RWPE1 (cell line): Measurements from ENCODE around the gene MRPL36.

Experiments used
- CTCF ChIA-PET: fragments of 350-600 bp; sonication (Branson Sonifier 250); formaldehyde crosslinking; extraction: SDS; loops from one replicate; lab custom pipeline; 2021; lab: Yijun Ruan, JAX
- POLR2A ChIA-PET: fragments of 400-600 bp; formaldehyde crosslinking; extraction: SDS; loops from one replicate; lab custom pipeline; 2020; ENCODE audit warnings: antibody characterized with exemption; ENCODE audit not compliant: low non-redundant PET; lab: Yijun Ruan, JAX
- DNase-seq: peaks from one replicate; pipeline ENCODE4 v3.0.0; 2012; ENCODE audit warnings: low spot score
- H3K27ac ChIP-seq: fragments of 450-650 bp; 2 replicates; pipeline ENCODE4 v1.5.1; 2017
- TF ChIP-seq, protein P1 (sequence below): fragments of 450-650 bp; conservative IDR thresholded peaks from 2 replicates; pipeline ENCODE4 v1.5.1; 2017; ENCODE audit warnings: low read depth, mild to moderate bottlenecking

MRPL36 gene

DNA sequence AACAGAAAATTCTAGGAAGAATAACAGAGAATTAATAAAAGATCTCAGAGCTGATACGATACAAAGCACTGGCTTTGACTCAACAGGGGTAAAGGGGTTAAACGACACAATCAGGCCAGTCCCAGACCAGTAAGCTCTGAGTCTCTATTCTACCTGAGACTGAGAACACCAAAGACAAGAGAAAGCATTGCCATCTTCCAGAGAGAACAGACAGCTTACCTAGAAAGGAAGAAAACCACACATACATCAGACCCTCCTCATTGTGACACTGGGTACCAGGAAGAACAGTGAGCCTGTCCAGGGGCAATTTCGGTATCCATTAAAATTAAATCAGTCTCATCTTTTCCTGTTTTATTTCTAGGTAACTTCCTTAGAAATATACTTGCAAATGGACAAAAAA is 41.1 kb downstream of the MRPL36 start:
- CTCF ChIA-PET: interaction anchor here (0.7 kb wide), 1 partner anchor 14 kb away, joined by 3 read pairs; no protein-coding TSS in a partner anchor

DNA sequence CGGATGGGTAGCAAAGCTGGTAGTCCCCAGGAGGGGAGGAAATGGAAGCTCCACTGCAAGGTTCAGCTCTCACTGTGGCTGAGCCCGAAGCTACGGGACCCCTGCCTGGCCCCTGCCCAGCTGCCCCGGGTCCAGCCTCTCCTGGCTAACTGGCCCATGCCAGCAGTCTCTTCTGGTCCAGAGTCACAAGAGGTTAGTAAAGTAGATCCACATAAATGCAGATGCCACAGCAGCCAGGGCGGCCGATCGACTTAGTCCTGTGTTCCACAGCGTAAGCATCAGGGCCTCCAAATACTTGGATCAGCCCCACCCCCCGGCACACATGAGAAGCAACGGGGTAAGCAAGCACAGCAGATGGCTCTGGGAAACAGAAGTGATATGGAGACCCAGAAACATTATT is 42.1 kb downstream of the MRPL36 start:
- TF ChIP-seq, protein P1, sequence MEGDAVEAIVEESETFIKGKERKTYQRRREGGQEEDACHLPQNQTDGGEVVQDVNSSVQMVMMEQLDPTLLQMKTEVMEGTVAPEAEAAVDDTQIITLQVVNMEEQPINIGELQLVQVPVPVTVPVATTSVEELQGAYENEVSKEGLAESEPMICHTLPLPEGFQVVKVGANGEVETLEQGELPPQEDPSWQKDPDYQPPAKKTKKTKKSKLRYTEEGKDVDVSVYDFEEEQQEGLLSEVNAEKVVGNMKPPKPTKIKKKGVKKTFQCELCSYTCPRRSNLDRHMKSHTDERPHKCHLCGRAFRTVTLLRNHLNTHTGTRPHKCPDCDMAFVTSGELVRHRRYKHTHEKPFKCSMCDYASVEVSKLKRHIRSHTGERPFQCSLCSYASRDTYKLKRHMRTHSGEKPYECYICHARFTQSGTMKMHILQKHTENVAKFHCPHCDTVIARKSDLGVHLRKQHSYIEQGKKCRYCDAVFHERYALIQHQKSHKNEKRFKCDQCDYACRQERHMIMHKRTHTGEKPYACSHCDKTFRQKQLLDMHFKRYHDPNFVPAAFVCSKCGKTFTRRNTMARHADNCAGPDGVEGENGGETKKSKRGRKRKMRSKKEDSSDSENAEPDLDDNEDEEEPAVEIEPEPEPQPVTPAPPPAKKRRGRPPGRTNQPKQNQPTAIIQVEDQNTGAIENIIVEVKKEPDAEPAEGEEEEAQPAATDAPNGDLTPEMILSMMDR: no peak
- no peak overlapping the region for H3K27ac ChIP-seq
- POLR2A ChIA-PET: no interaction called here
- CTCF ChIA-PET: interaction anchor here (0.6 kb wide), 1 partner anchor 120 kb away, joined by 3 read pairs; no protein-coding TSS in a partner anchor
- DNase-seq: no peak

More for the DNA sequence above, 41.1 kb downstream of the MRPL36 start:
- TF ChIP-seq, protein P1: no peak
- no peak overlapping the region for H3K27ac ChIP-seq
- DNase-seq: no peak
- POLR2A ChIA-PET: no interaction called here

DNA sequence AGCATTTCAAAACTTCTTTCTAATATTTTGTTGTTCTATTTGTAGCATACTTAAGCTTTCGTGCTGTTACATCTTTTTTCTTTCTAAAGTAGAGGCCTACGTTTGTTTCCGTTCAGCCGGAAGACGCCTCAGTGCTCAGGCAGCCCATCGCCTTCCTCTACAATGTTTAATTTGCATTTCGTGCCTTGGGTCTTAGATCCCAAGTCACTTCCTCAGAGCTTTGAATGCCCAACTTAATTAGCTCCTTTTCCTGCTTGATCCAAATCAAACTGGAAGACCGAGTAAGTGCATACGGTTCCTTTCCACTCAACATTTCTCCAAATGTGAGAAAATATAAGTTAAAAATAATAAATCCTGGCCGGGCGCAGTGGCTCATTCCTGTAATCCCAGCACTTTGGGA is 43.2 kb downstream of the MRPL36 start:
- no peak for DNase-seq
- TF ChIP-seq, protein P1: no peak
- POLR2A ChIA-PET: no interaction called here
- no peak overlapping the region for H3K27ac ChIP-seq
- CTCF ChIA-PET: no interaction called here

DNA sequence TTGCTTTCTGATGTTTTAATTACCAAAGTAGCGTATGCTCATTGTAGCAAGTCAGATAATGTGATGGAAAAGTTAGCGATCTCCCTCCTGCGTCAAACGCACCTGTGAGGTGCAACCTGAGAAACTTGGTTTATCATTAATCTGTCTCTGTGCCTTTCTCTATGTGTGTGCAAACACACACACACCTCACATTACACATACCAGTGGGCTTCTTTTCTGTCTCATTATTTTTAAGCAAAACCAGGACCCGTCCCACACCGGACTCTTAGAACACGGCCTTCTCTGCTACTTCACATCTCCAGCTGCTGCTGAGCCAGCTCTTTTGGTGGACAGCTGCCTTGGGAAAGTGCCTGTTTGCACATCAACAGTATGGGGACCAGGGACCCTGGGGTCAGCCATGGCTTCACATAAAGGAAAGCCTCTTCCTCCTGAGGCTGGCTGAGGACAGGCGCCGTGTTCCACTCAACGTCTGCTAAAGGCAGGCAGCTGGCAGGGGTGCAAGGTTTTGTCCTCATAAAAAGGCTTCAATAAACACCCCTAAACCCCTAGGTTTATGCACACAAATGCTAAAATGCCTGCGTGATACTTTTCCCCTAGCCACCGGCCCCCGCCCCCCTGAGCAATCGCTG is 44.2 kb downstream of the MRPL36 start:
- POLR2A ChIA-PET: no interaction called here
- TF ChIP-seq, protein P1: no peak
- no peak overlapping the region for H3K27ac ChIP-seq
- no peak for DNase-seq
- CTCF ChIA-PET: no interaction called here

DNA sequence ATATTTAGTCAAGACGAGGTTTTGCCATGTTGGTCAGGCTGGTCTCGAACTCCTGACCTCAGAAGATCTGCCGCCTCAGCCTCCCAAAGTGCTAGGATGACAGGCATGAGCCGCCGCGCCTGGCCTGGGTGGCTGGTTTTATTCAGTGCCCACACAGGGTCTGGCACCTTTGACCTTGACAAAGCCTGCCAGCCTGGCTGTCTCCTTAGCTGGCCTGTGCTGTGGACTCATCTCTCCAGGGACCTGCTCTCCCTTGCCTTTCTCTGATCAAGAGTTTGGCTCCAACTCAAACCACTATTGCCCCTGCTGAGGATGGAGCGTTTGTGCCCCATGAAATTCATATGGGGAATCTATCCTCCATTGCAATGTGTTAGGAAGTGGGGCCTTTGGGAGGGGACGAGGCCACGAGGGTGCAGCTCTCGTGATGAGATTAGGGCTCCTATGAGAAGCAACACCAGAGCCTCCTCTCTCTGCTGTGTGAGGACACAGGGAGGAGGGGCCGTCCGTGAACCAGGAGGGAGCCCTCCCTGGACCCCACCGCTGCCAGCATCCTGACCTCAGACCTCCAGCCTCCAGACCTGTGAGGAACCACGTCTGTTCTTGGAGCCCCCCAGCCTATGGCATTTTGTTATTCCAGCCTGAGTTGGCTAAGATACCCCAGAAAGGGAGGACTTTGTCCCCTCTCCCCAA is 45.0 kb downstream of the MRPL36 start:
- CTCF ChIA-PET: no interaction called here
- TF ChIP-seq, protein P1: no peak

DNA sequence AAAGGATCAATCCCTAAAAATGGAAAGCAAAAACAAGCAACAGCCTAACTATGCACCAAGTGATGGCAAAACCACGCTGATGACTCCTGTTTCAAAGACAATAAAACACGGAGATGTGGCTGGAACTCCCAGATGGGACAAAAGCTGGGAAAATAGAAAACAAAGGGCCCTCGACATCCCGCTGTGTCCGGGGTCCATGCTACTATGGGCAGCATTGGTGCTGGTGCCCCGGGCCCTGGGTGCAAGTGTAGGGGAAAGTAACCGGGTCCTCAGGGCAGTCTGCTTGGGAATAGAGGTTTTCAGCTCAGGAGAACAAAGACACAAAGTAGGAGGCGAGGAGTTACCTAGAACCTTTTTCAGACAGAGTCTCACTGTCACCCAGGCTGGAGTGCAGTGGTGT is 46.1 kb downstream of the MRPL36 start:
- no peak for DNase-seq
- POLR2A ChIA-PET: interaction anchor here (0.6 kb wide), 1 partner anchor 45 kb away, joined by 3 read pairs; no protein-coding TSS in a partner anchor
- CTCF ChIA-PET: interaction anchor here (0.6 kb wide), 1 partner anchor 17 kb away, joined by 4 read pairs; no protein-coding TSS in a partner anchor
- no peak overlapping the region for H3K27ac ChIP-seq
- TF ChIP-seq, protein P1: no peak

More for the DNA sequence above, 45.0 kb downstream of the MRPL36 start:
- DNase-seq: no peak
- POLR2A ChIA-PET: no interaction called here
- H3K27ac ChIP-seq: no peak overlapping the region
